Measurements from ENCODE around the gene SIGLEC5.

Gene SIGLEC5

GRCh38 chr19:51587264-51588191, 42.7 kb downstream of the SIGLEC5 start:
- no peak for DNase-seq

GRCh38 chr19:51586799-51587198, 43.4 kb downstream of the SIGLEC5 start:
- DNase-seq = no peak

GRCh38 chr19:51586103-51586728, 44.0 kb downstream of the SIGLEC5 start:
- no peak for DNase-seq

- no peak for DNase-seq
Measured at GRCh38 chr19:51576850-51577249, 53.4 kb downstream of the SIGLEC5 start.

- no peak for DNase-seq
Measured at GRCh38 chr19:51573331-51573730, 56.9 kb downstream of the SIGLEC5 start.

- DNase-seq = no peak
Measured at GRCh38 chr19:51572908-51573307, 57.3 kb downstream of the SIGLEC5 start.

GRCh38 chr19:51572410-51572809, 57.8 kb downstream of the SIGLEC5 start:
- no peak for DNase-seq

GRCh38 chr19:51571599-51571998, 58.6 kb downstream of the SIGLEC5 start:
- DNase-seq = no peak

- peak; percentile 81 for DNase-seq
Measured at GRCh38 chr19:51570962-51571575, 59.1 kb downstream of the SIGLEC5 start, which contains the start of gene ZNF175. Gene ZNF175 (plus strand): TSS chr19:51571283. CDS start chr19:51573330, 2,047 bp downstream.

- no peak for DNase-seq
Measured at GRCh38 chr19:51568456-51568855, 61.7 kb downstream of the SIGLEC5 start.

GRCh38 chr19:51567583-51567982, 62.6 kb downstream of the SIGLEC5 start:
- no peak for DNase-seq

GRCh38 chr19:51566489-51567100, 63.6 kb downstream of the SIGLEC5 start:
- DNase-seq = no peak

GRCh38 chr19:51565583-51565982, 64.6 kb downstream of the SIGLEC5 start:
- no peak for DNase-seq

GRCh38 chr19:51564791-51565190, 65.4 kb downstream of the SIGLEC5 start:
- no peak for DNase-seq

Data from stimulated activated CD4-positive, alpha-beta T cell treated with anti-CD3 and anti-CD28 coated beads, Interleukin-12 subunit alpha, Interleukin-12 subunit beta, amount 100 ng/mL, for 4 hours (primary cell).